K562 (cell line): ENCODE results near the gene SYVN1. TPM values are rescaled to one million over a fixed set of nuclear protein-coding genes. Genes with fewer than 3 reads are reported as not detected.

Experiments used
- BMI1 ChIP-seq: fragments of 150-350 bp; IDR thresholded peaks from 2 replicates; pipeline ENCODE4 v1.6.1; 2014; ENCODE audit warnings: low read length
- CEBPZ ChIP-seq: fragments of 150-350 bp; IDR thresholded peaks from 2 replicates; pipeline ENCODE4 v1.6.1; 2014; ENCODE audit warnings: low read depth, mild to moderate bottlenecking, low read length, borderline replicate concordance
- CTCFL ChIP-seq: IDR thresholded peaks from 2 replicates; pipeline ENCODE4 v1.6.1; 2011; ENCODE audit warnings: borderline replicate concordance, low read depth, mild to moderate bottlenecking, moderate library complexity, low read length; ENCODE audit not compliant: insufficient read depth, poor library complexity, severe bottlenecking
- ETV1 ChIP-seq: fragments of 450-650 bp; conservative IDR thresholded peaks from 2 replicates; pipeline ENCODE4 v1.6.1; 2016; ENCODE audit warnings: missing genetic modification characterization, control low read depth, low read depth, missing compliant biosample characterization
- FOXP1 ChIP-seq: sonication (generic); formaldehyde crosslinking; IDR thresholded peaks from 2 replicates; pipeline ENCODE4 v1.8.0; 2022; ENCODE audit warnings: mild to moderate bottlenecking, missing genetic modification reagents
- IFI16 ChIP-seq: fragments of 250-450 bp; sonication (Bioruptor Pico); IDR thresholded peaks from 2 replicates; pipeline ENCODE4 v2.1.2; 2022; ENCODE audit warnings: mild to moderate bottlenecking, inconsistent platforms
- KLF16 ChIP-seq: IDR thresholded peaks from 2 replicates; pipeline ENCODE4 v1.6.1; 2016; ENCODE audit warnings: antibody characterized with exemption
- MBD2 ChIP-seq: sonication (generic); IDR thresholded peaks from 2 replicates; pipeline ENCODE4 v1.6.1; 2016; ENCODE audit warnings: low read depth, borderline replicate concordance
- MTF1 ChIP-seq: fragments of 250-450 bp; sonication (Bioruptor Pico); IDR thresholded peaks from 2 replicates; pipeline ENCODE4 v1.9.0; 2021; ENCODE audit warnings: moderate library complexity, mild to moderate bottlenecking, inconsistent platforms, borderline replicate concordance
- PHF20 ChIP-seq: fragments of 450-650 bp; IDR thresholded peaks from 2 replicates; pipeline ENCODE4 v1.6.1; 2018; ENCODE audit not compliant: partially characterized antibody
- SIX5 ChIP-seq, 2 experiments: IDR thresholded peaks; 2 replicates each; pipeline ENCODE4 v1.6.1; 2011; ENCODE audit warnings: low read length in 2 of 2, borderline replicate concordance in 1 of 2, low read depth in 1 of 2, mild to moderate bottlenecking in 1 of 2, moderate library complexity in 1 of 2; ENCODE audit not compliant: insufficient read depth in 1 of 2
- SMAD3 ChIP-seq: fragments of 450-650 bp; formaldehyde crosslinking; conservative IDR thresholded peaks from 2 replicates; pipeline ENCODE4 v1.4.0; 2020; ENCODE audit warnings: mild to moderate bottlenecking
- SMARCC2 ChIP-seq: fragments of 450-650 bp; IDR thresholded peaks from 2 replicates; pipeline ENCODE4 v1.6.1; 2017; ENCODE audit warnings: antibody characterized with exemption, moderate library complexity, mild to moderate bottlenecking, low read depth
- SREBF2 ChIP-seq: sonication (generic); formaldehyde crosslinking; IDR thresholded peaks from 2 replicates; pipeline ENCODE4 v1.4.0; 2020; ENCODE audit warnings: mild to moderate bottlenecking, missing genetic modification reagents
- TFAP4 ChIP-seq: sonication (generic); formaldehyde crosslinking; IDR thresholded peaks from 2 replicates; pipeline ENCODE4 v1.8.0; 2022; ENCODE audit warnings: missing genetic modification reagents, mild to moderate bottlenecking, moderate library complexity, borderline replicate concordance
- TGIF2 ChIP-seq: sonication (generic); formaldehyde crosslinking; IDR thresholded peaks from 2 replicates; pipeline ENCODE4 v1.8.1; 2022; ENCODE audit warnings: mild to moderate bottlenecking, missing genetic modification reagents, moderate library complexity
- YY1 ChIP-seq, 3 experiments: IDR thresholded peaks; 2 replicates each; pipeline ENCODE4 v1.6.1; 2011; ENCODE audit warnings: low read length in 2 of 3, mild to moderate bottlenecking in 2 of 3, moderate library complexity in 2 of 3, borderline replicate concordance in 1 of 3, control low read depth in 1 of 3, low read depth in 1 of 3; ENCODE audit not compliant: insufficient read depth in 3 of 3, insufficient replicate concordance in 2 of 3, control insufficient read depth in 1 of 3, insufficient read length in 1 of 3; ENCODE audit errors: extremely low read depth in 1 of 3
- ZBTB17 ChIP-seq: fragments of 450-650 bp; formaldehyde crosslinking; IDR thresholded peaks from 2 replicates; pipeline ENCODE4 v1.4.0; 2020; ENCODE audit warnings: mild to moderate bottlenecking
- ZNF282 ChIP-seq: sonication (generic); formaldehyde crosslinking; IDR thresholded peaks from 2 replicates; pipeline ENCODE4 v1.8.1; 2023; ENCODE audit warnings: missing genetic modification reagents
- ZNF445 ChIP-seq: fragments of 250-450 bp; sonication (Bioruptor Pico); IDR thresholded peaks from 2 replicates; pipeline ENCODE4 v1.4.0; 2020; ENCODE audit warnings: low read depth, mild to moderate bottlenecking, moderate library complexity
- polyA plus RNA-seq, 8 experiments: library from polyadenylated mRNA; depleted of rRNA in 4 of 8; stranded (reverse) in 5 of 8; unstranded in 3 of 8; fragments of >200 nt; fragmentation: Nextera tagmentation in 2 of 8; fragmentation: Illumina TruSeq in 1 of 8; extraction: Ambion mirVana in 2 of 8; extraction: Trizol in 1 of 8; gene quantifications; 2 replicates each; pipeline versions ENCODE4 v1.2.1 to v1.2.3, GENCODE V29; 2011 to 2014; ENCODE audit warnings: inconsistent platforms in 1 of 8, missing spikeins in 1 of 8
- total RNA-seq, 7 experiments: library from RNA; depleted of rRNA in 6 of 7; stranded (reverse); fragments of >200 nt in 6 of 7; fragmentation: Illumina TruSeq in 2 of 7; extraction: Trizol in 2 of 7; gene quantifications; 2 replicates each; pipeline versions ENCODE4 v1.2.1 to v1.2.3, GENCODE V29; 2011 to 2021; ENCODE audit warnings: low replicate concordance in 1 of 7

SYVN1 gene
- total and polyA plus RNA-seq, 9 of the 15 experiments (the other 6 are each of a cell fraction or from before 2014, with no cell fraction given), result 0.41 to 47.4 (median 9.9) TPM

GRCh38 chr11:65117206-65118096 is 16.9 kb downstream of the SYVN1 start, which contains the start of gene ZNHIT2 (continued):
- TF ChIP-seq YY1 (IDR thresholded peaks at IDR 0.05; ENCODE audit: borderline replicate concordance in 1 of 3, control insufficient read depth in 1 of 3, extremely low read depth in 1 of 3, insufficient read depth in 3 of 3, insufficient read length in 1 of 3, insufficient replicate concordance in 2 of 3, low read depth in 1 of 3, low read length in 2 of 3), result peak in 1 of 3 experiments; percentile 57
- TF ChIP-seq CTCFL, result peak; percentile 82
- TF ChIP-seq FOXP1 (CRISPR knock-in tag), result peak; percentile 90
- no peak for TF ChIP-seq CEBPZ
- TF ChIP-seq BMI1, result peak; percentile 23; the same call in 1 of the 2 replicates
- peak; percentile 32 to 33; a peak in 2 of 4 replicates for TF ChIP-seq SIX5 (IDR thresholded peaks at IDR 0.05; ENCODE audit: borderline replicate concordance in 1 of 2, insufficient read depth in 1 of 2, low read depth in 1 of 2, low read length in 2 of 2)
- TF ChIP-seq ETV1 (tag), result peak; percentile 84
- TF ChIP-seq MTF1 (CRISPR knock-in tag), result no peak
- TF ChIP-seq PHF20, result peak; percentile 90
- TF ChIP-seq SMARCC2, result no peak
- TF ChIP-seq IFI16 (CRISPR knock-in tag), result no peak
- TF ChIP-seq ZBTB17, result peak; percentile 51
- TF ChIP-seq MBD2, result peak; percentile 51; the same call in 1 of the 2 replicates
- peak; percentile 89 for TF ChIP-seq ZNF282
- no peak for TF ChIP-seq ZNF445 (CRISPR knock-in tag)
- TF ChIP-seq TGIF2, result peak; percentile 67; the same call in 1 of the 2 replicates
- no peak for TF ChIP-seq SREBF2 (CRISPR knock-in tag)
- TF ChIP-seq TFAP4, result peak; percentile 87; the same call in 1 of the 2 replicates
- TF ChIP-seq KLF16, result peak; percentile 57; the same call in 1 of the 2 replicates
- no peak for TF ChIP-seq SMAD3 (CRISPR knock-in tag)
